Stimulated activated memory B cell treated with anti-CD40 and anti-IgM and Interleukin-4, amounts not matched to agents 10 μg/mL and 1 μg/mL and 100 μg/mL, for 72 hours (primary cell): Measurements from ENCODE around the gene PGBD2.
"Not testable (repeated sequence)": the region's sequence is repeated elsewhere in the genome, so short reads cannot be mapped to it uniquely, and the experiment has no call there.

ENCODE experiments used
- ATAC-seq: fragments of 150-1000 bp; cut with Tn5 transposase; 2 replicates; pipeline ENCODE4 v1.10.0; 2021
- H3K27ac Mint-ChIP-seq: one replicate; pipeline ENCODE4 v1.8.0; 2022; ENCODE audit warnings: mild to moderate bottlenecking, mixed read lengths
- H3K27me3 Mint-ChIP-seq: one replicate; pipeline ENCODE4 v1.8.0; 2022; ENCODE audit warnings: mixed read lengths
- H3K36me3 Mint-ChIP-seq: one replicate; pipeline ENCODE4 v1.8.0; 2022; ENCODE audit warnings: mixed read lengths
- H3K4me1 Mint-ChIP-seq: one replicate; pipeline ENCODE4 v1.8.0; 2022; ENCODE audit warnings: mixed read lengths
- H3K4me3 Mint-ChIP-seq: one replicate; pipeline ENCODE4 v1.8.0; 2022; ENCODE audit warnings: mild to moderate bottlenecking, moderate library complexity, mixed read lengths
- H3K9me3 Mint-ChIP-seq: one replicate; pipeline ENCODE4 v1.8.0; 2022; ENCODE audit warnings: mixed read lengths

Gene PGBD2

GRCh38 chr1:248944134-248944999 lies 38.3 kb downstream of the PGBD2 start:
- not testable (repeated sequence) for H3K9me3 Mint-ChIP-seq, H3K4me3 Mint-ChIP-seq, H3K27ac Mint-ChIP-seq, H3K36me3 Mint-ChIP-seq, H3K27me3 Mint-ChIP-seq, H3K4me1 Mint-ChIP-seq, ATAC-seq

GRCh38 chr1:248945000-248945423 lies 39.0 kb downstream of the PGBD2 start:
- H3K36me3 Mint-ChIP-seq, H3K4me1 Mint-ChIP-seq, H3K27me3 Mint-ChIP-seq, ATAC-seq, H3K9me3 Mint-ChIP-seq, H3K4me3 Mint-ChIP-seq, H3K27ac Mint-ChIP-seq: not testable (repeated sequence)

GRCh38 chr1:248945453-248945852 lies 39.4 kb downstream of the PGBD2 start:
- H3K36me3 Mint-ChIP-seq, ATAC-seq, H3K27ac Mint-ChIP-seq, H3K9me3 Mint-ChIP-seq, H3K27me3 Mint-ChIP-seq, H3K4me1 Mint-ChIP-seq, H3K4me3 Mint-ChIP-seq: not testable (repeated sequence)

GRCh38 chr1:248945856-248946416 lies 39.9 kb downstream of the PGBD2 start:
- not testable (repeated sequence) for H3K4me1 Mint-ChIP-seq, H3K9me3 Mint-ChIP-seq, ATAC-seq, H3K27ac Mint-ChIP-seq, H3K4me3 Mint-ChIP-seq, H3K27me3 Mint-ChIP-seq, H3K36me3 Mint-ChIP-seq
